ENCODE data around the gene ANKRD62.
"Not testable (repeated sequence)": the region's sequence is repeated elsewhere in the genome, so short reads cannot be mapped to it uniquely, and the experiment has no call there.

Gene ANKRD62

GRCh38 chr18:12101266-12101665 lies 7.6 kb downstream of the ANKRD62 start:
- no peak for DNase-seq

- DNase-seq: no peak
Measured at GRCh38 chr18:12102136-12102842, 8.6 kb downstream of the ANKRD62 start.

GRCh38 chr18:12106471-12106870 lies 12.8 kb downstream of the ANKRD62 start:
- DNase-seq: no peak

- DNase-seq: no peak
Measured at GRCh38 chr18:12109836-12110235, 16.2 kb downstream of the ANKRD62 start.

GRCh38 chr18:12113999-12114646 lies 20.5 kb downstream of the ANKRD62 start:
- no peak for DNase-seq

- no peak for DNase-seq
Measured at GRCh38 chr18:12119358-12119757, 25.7 kb downstream of the ANKRD62 start.

GRCh38 chr18:12121175-12122042 lies 27.8 kb downstream of the ANKRD62 start:
- DNase-seq: no peak

- not testable (repeated sequence) for DNase-seq
Measured at GRCh38 chr18:12122043-12122389, 28.4 kb downstream of the ANKRD62 start.

- DNase-seq: not testable (repeated sequence)
Measured at GRCh38 chr18:12127647-12128046, 34.0 kb downstream of the ANKRD62 start.

GRCh38 chr18:12138831-12139230 lies 45.2 kb downstream of the ANKRD62 start:
- DNase-seq: not testable (repeated sequence)

- DNase-seq: not testable (repeated sequence)
Measured at GRCh38 chr18:12140866-12141265, 47.2 kb downstream of the ANKRD62 start.

- DNase-seq: not testable (repeated sequence)
Measured at GRCh38 chr18:12141778-12142177, 48.1 kb downstream of the ANKRD62 start.

GRCh38 chr18:12149431-12149830 lies 55.8 kb downstream of the ANKRD62 start:
- not testable (repeated sequence) for DNase-seq

- DNase-seq: no peak
Measured at GRCh38 chr18:12154361-12154760, 60.7 kb downstream of the ANKRD62 start.

- DNase-seq: no peak
Measured at GRCh38 chr18:12155996-12156395, 62.4 kb downstream of the ANKRD62 start.

- no peak for DNase-seq
Measured at GRCh38 chr18:12159446-12159845, 65.8 kb downstream of the ANKRD62 start.

- no peak for DNase-seq
Measured at GRCh38 chr18:12162786-12163185, 69.1 kb downstream of the ANKRD62 start.

- no peak for DNase-seq
Measured at GRCh38 chr18:12165038-12165768, 71.6 kb downstream of the ANKRD62 start.
